Natural killer cell (primary cell): ENCODE results near the gene ZC3H10. TPM values are rescaled to one million over a fixed set of nuclear protein-coding genes. Genes with fewer than 3 reads are reported as not detected.
A peak's percentile ranks its signal among the peaks of the same experiment; 100 is the strongest.

Experiments
- ATAC-seq, 3 donors: fragments of 150-1000 bp in 2 of 3; fragments of 200-7000 bp in 1 of 3; cut with Tn5 transposase; 1 replicate in 1 of 3; 2 replicates in 2 of 3; pipeline ENCODE4 v1.10.0; 2021; ENCODE audit warnings: mild to moderate bottlenecking in 2 of 3, moderate library complexity in 2 of 3
- DNase-seq, 2 donors: peaks; one replicate each; pipeline versions ENCODE4 v3.0.0 to v3.0.0-alpha.2; 2013 to 2021; ENCODE audit warnings: mixed read lengths in 1 of 2
- H3K27ac ChIP-seq: one replicate; pipeline ENCODE4 v1.5.1; 2013; ENCODE audit warnings: mild to moderate bottlenecking, low read length
- H3K27me3 ChIP-seq: one replicate; pipeline ENCODE4 v1.6.1; 2013; ENCODE audit warnings: low read length; ENCODE audit not compliant: control insufficient read depth, insufficient read depth
- H3K36me3 ChIP-seq: one replicate; pipeline ENCODE4 v1.6.1; 2013; ENCODE audit warnings: low read length; ENCODE audit not compliant: control insufficient read depth, insufficient read depth
- H3K4me1 ChIP-seq: one replicate; pipeline ENCODE4 v1.6.1; 2013; ENCODE audit warnings: low read length; ENCODE audit not compliant: control insufficient read depth, insufficient read depth
- H3K4me3 ChIP-seq: one replicate; pipeline ENCODE4 v1.5.1; 2013; ENCODE audit warnings: low read length
- H3K9me3 ChIP-seq: one replicate; pipeline ENCODE4 v1.6.1; 2013; ENCODE audit warnings: low read length; ENCODE audit not compliant: control insufficient read depth, insufficient read depth
- H3K27ac Mint-ChIP-seq, 2 donors: one replicate each; pipeline ENCODE4 v1.8.0; 2022; ENCODE audit warnings: mild to moderate bottlenecking in 2 of 2, mixed read lengths in 2 of 2, moderate library complexity in 1 of 2
- H3K27me3 Mint-ChIP-seq, 2 donors: one replicate each; pipeline ENCODE4 v1.8.0; 2022; ENCODE audit warnings: low read depth in 2 of 2, mixed read lengths in 2 of 2
- H3K36me3 Mint-ChIP-seq: one replicate; pipeline ENCODE4 v1.8.0; 2022; ENCODE audit warnings: mixed read lengths
- H3K4me1 Mint-ChIP-seq, 2 donors: one replicate each; pipeline ENCODE4 v1.8.0; 2022; ENCODE audit warnings: mixed read lengths in 2 of 2
- H3K4me3 Mint-ChIP-seq: one replicate; pipeline ENCODE4 v1.8.0; 2022; ENCODE audit warnings: mild to moderate bottlenecking, moderate library complexity, mixed read lengths
- H3K9me3 Mint-ChIP-seq, 2 donors: one replicate each; pipeline ENCODE4 v1.8.0; 2022; ENCODE audit warnings: mixed read lengths in 2 of 2
- CTCF ChIP-seq: fragments of 200-600 bp; IDR thresholded peaks from one replicate; pipeline ENCODE4 v1.8.0; 2022; ENCODE audit warnings: antibody characterized with exemption
- WGBS: methylation state at CpG from one replicate; pipeline ENCODE4 v1.1.7; 2013; ENCODE audit warnings: missing lambda C conversion rate; ENCODE audit not compliant: insufficient coverage; 5-methylcytosine and 5-hydroxymethylcytosine counted together
- intact Hi-C: fragments of 100-400 bp; cut with micrococcal nuclease; formaldehyde crosslinking; loops from one replicate; pipeline ENCODE4 v1.14.2; 2022
- total RNA-seq, 4 donors: library from RNA; stranded (reverse); fragments of 120-200 nt in 1 of 4; gene quantifications; one replicate each; pipeline versions ENCODE4 v1.2.3 to v1.2.4, GENCODE V29; 2013 to 2022

ZC3H10 gene
- total RNA-seq, 3 donors from 2014 or later (not counting 1 experiment from before 2014, with no cell fraction given) = 12.0 to 24.3 (median 16.2) TPM

- Mint-ChIP-seq H3K27ac (peak overlapping the region in 1 of 2 donors; percentile 99), H3K4me1 (peaks cover 39 to 48% of the 10 kb centered on the region in 2 donors), H3K27me3 (no peaks in the 10 kb centered on the region), H3K9me3 (no peaks in the 10 kb centered on the region), H3K36me3 (no peaks in the 10 kb centered on the region), H3K4me3 (no peak overlapping the region)
- 96% methylated on average over 11 of the region's 11 CpGs for WGBS
- no peak for TF ChIP-seq CTCF
- ATAC-seq (no peak), DNase-seq (no peak)
- Histone ChIP-seq H3K36me3 (peaks cover 25% of the 10 kb centered on the region), H3K9me3 (no peaks in the 10 kb centered on the region), H3K27ac (no peak overlapping the region), H3K27me3 (no peaks in the 10 kb centered on the region), H3K4me3 (no peak overlapping the region), H3K4me1 (peaks cover 33% of the 10 kb centered on the region)
- intact Hi-C loops = no loop called here
Measured at GRCh38 chr12:56121204-56121870, 3.3 kb downstream of the ZC3H10 start.

GRCh38 chr12:56122637-56123036 is 4.6 kb downstream of the ZC3H10 start:
- no peaks in the 10 kb centered on the region for H3K27me3 Mint-ChIP-seq
- peaks cover 39% of the 10 kb centered on the region for H3K4me1 ChIP-seq
- WGBS = 94% methylated on average over 2 of the region's 2 CpGs
- peaks cover 39 to 50% of the 10 kb centered on the region in 2 donors for H3K4me1 Mint-ChIP-seq
- H3K27ac ChIP-seq = no peak overlapping the region
- H3K27me3 ChIP-seq = no peaks in the 10 kb centered on the region
- H3K4me3 Mint-ChIP-seq = no peak overlapping the region
- no peaks in the 10 kb centered on the region for H3K9me3 ChIP-seq
- DNase-seq = no peak
- intact Hi-C loops = no loop called here
- H3K9me3 Mint-ChIP-seq = no peaks in the 10 kb centered on the region
- H3K27ac Mint-ChIP-seq = peak overlapping the region; percentile 26 to 99
- no peaks in the 10 kb centered on the region for H3K36me3 Mint-ChIP-seq
- H3K4me3 ChIP-seq = no peak overlapping the region
- H3K36me3 ChIP-seq = peaks cover 25% of the 10 kb centered on the region
- no peak for ATAC-seq
- no peak for TF ChIP-seq CTCF

GRCh38 chr12:56124133-56124532 is 6.1 kb downstream of the ZC3H10 start:
- H3K36me3 ChIP-seq = peaks cover 25% of the 10 kb centered on the region
- no peak overlapping the region for H3K27ac ChIP-seq
- H3K4me3 Mint-ChIP-seq = no peak overlapping the region
- TF ChIP-seq CTCF = no peak
- no peaks in the 10 kb centered on the region for H3K9me3 Mint-ChIP-seq
- no peaks in the 10 kb centered on the region for H3K27me3 Mint-ChIP-seq
- H3K4me1 Mint-ChIP-seq = peaks cover 36 to 44% of the 10 kb centered on the region in 2 donors
- H3K4me3 ChIP-seq = no peak overlapping the region
- H3K27me3 ChIP-seq = no peaks in the 10 kb centered on the region
- 66% methylated on average over 4 of the region's 4 CpGs for WGBS
- peaks cover 29% of the 10 kb centered on the region for H3K4me1 ChIP-seq
- intact Hi-C loops = no loop called here
- no peak for ATAC-seq
- H3K27ac Mint-ChIP-seq = peak overlapping the region; percentile 70 to 88
- no peak for DNase-seq
- H3K36me3 Mint-ChIP-seq = no peaks in the 10 kb centered on the region
- H3K9me3 ChIP-seq = no peaks in the 10 kb centered on the region
